HL-60/S4 treated with phorbol 12-myristate 13-acetate at 8.2 ng/mL for 4 days and 3 days (cell line): Measurements from ENCODE around the gene SLC25A6.
"Not testable (repeated sequence)": the region's sequence is repeated elsewhere in the genome, so short reads cannot be mapped to it uniquely, and the experiment has no call there.

ENCODE experiments used
- in situ Hi-C: fragments of 300-500 bp; cut with MboI; formaldehyde crosslinking; loops from 2 replicates; pipeline ENCODE4 v1.15.0; 2022; ENCODE audit warnings: low sequenced_read_pairs

The SLC25A6 gene

GRCh38 chrX:1416327-1416784, 24.4 kb upstream of the SLC25A6 start:
- in situ Hi-C loops = no loop called here

GRCh38 chrX:1412551-1413161, 20.7 kb upstream of the SLC25A6 start:
- in situ Hi-C loops = no loop called here

- in situ Hi-C loops = no loop called here
These were observed 19.4 kb upstream of the SLC25A6 start for GRCh38 chrX:1411326-1411725.

GRCh38 chrX:1407035-1407434, 15.1 kb upstream of the SLC25A6 start:
- in situ Hi-C loops = no loop called here

GRCh38 chrX:1405769-1406168, 13.9 kb upstream of the SLC25A6 start:
- in situ Hi-C loops = not testable (repeated sequence)

- in situ Hi-C loops = not testable (repeated sequence)
These were observed 12.0 kb upstream of the SLC25A6 start for GRCh38 chrX:1403867-1404266.

- in situ Hi-C loops = no loop called here
These were observed 11.3 kb upstream of the SLC25A6 start for GRCh38 chrX:1403228-1403627.

- in situ Hi-C loops = no loop called here
These were observed 9.9 kb upstream of the SLC25A6 start for GRCh38 chrX:1401611-1402430.

- in situ Hi-C loops = no loop called here
These were observed 9.0 kb upstream of the SLC25A6 start for GRCh38 chrX:1400742-1401471.

- in situ Hi-C loops = no loop called here
These were observed 8.1 kb upstream of the SLC25A6 start for GRCh38 chrX:1400049-1400448.

- in situ Hi-C loops = no loop called here
These were observed 6.8 kb upstream of the SLC25A6 start for GRCh38 chrX:1398431-1399340.

GRCh38 chrX:1397441-1398270, 5.7 kb upstream of the SLC25A6 start:
- in situ Hi-C loops = no loop called here

GRCh38 chrX:1397001-1397400, 5.1 kb upstream of the SLC25A6 start:
- in situ Hi-C loops = no loop called here

- in situ Hi-C loops = no loop called here
These were observed 3.8 kb upstream of the SLC25A6 start for GRCh38 chrX:1395646-1396216.

GRCh38 chrX:1394731-1395501, 3.0 kb upstream of the SLC25A6 start:
- in situ Hi-C loops = no loop called here

GRCh38 chrX:1393871-1394615, 2.1 kb upstream of the SLC25A6 start:
- in situ Hi-C loops = no loop called here

GRCh38 chrX:1392376-1393068, 609 bp upstream of the SLC25A6 start:
- in situ Hi-C loops = no loop called here

- in situ Hi-C loops = no loop called here
These were observed 575 bp downstream of the SLC25A6 start for GRCh38 chrX:1391370-1391706.
